GM21737 (cell line): ENCODE results near the gene KBTBD7.
"Not testable (repeated sequence)": the region's sequence is repeated elsewhere in the genome, so short reads cannot be mapped to it uniquely, and the experiment has no call there.

ENCODE experiments used
- ATAC-seq: cut with Tn5 transposase; IDR thresholded peaks from one replicate; pipeline ENCODE4 v1.9.1; 2021; ENCODE audit warnings: mild to moderate bottlenecking, moderate library complexity; ENCODE audit not compliant: unreplicated experiment

KBTBD7 gene

GRCh38 chr13:41199526-41199925 lies 5.2 kb upstream of the KBTBD7 start:
- ATAC-seq: peak; percentile 54

DNA sequence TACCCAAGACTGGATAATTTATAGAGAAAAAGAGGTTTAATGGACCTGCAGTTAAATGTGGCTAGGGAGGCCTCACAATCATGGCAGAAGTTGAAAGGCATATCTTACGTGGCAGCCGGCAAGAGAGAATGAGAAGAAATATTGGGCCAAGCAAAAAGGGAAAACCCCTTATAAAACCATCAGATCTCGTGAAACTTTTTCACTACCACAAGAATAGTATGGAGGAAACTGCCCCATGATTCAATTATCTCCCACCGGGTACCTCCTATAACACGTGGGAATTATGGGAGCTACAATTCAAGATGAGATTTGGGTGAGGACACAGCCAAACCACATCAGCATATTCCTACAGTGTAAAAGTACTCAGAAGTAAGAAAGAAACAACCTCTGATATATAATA lies 4.7 kb upstream of the KBTBD7 start:
- ATAC-seq: no peak

DNA sequence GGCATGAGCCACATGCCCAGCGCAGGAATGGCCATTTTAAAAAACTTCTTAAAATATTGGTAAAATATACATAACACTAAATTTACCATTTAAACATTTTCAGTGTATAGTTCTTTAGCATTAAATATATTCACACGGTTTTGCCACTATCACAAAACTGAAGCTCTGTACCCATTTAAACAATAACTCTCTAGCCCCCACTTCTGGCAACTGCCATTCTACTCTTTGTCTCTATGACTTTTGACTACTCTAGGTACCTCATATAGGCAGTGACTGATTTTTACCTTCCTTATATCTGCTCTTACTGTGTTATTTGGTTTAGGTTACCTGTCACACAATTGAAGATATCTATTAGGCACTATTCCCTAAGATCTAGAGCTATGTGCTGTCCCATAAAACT lies 2.3 kb upstream of the KBTBD7 start:
- no peak for ATAC-seq

- ATAC-seq: no peak
Observed at GRCh38 chr13:41196011-41196410, 1.6 kb upstream of the KBTBD7 start.

DNA sequence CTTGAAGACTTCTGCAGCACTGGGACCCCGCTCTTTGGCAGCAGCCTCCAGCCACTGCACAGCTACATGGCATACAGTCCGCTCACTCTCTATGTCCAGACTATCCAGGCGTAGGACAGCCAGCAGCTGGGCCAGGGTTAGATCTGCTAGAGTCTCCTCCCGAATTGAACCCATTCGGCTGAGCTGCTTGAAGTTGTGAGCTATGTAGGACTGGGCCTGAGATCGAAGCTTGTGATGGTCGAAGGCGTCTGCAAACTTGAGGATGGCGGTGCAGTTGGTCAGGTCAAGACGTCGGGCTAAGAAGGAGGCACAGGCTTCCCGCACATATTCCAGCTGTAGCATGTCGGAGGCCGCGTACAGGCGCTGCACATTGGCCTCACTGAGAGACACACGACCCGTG lies 900 bp downstream of the KBTBD7 start:
- no peak for ATAC-seq

DNA sequence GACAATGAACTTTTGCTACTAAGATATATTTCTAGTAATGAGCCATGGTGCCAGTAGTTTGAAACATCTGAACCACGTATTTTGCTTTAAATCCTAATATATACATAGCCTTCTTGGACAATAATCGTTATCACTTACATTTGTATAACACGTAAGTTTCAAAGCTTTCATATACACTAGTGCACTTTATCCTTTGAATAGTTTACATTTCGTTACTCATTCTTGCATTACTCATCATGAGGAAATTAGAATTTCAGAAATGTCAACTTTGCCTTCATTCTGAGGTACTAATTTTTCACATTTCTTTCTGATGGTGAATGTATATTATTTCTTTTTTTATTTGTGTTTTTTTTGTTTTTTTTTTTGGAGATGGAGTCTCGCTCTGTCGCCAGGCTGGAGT lies 5.8 kb downstream of the KBTBD7 start:
- ATAC-seq: no peak

GRCh38 chr13:41186481-41186880 lies 7.9 kb downstream of the KBTBD7 start:
- ATAC-seq: no peak

GRCh38 chr13:41182231-41182630 lies 12.1 kb downstream of the KBTBD7 start:
- no peak for ATAC-seq

DNA sequence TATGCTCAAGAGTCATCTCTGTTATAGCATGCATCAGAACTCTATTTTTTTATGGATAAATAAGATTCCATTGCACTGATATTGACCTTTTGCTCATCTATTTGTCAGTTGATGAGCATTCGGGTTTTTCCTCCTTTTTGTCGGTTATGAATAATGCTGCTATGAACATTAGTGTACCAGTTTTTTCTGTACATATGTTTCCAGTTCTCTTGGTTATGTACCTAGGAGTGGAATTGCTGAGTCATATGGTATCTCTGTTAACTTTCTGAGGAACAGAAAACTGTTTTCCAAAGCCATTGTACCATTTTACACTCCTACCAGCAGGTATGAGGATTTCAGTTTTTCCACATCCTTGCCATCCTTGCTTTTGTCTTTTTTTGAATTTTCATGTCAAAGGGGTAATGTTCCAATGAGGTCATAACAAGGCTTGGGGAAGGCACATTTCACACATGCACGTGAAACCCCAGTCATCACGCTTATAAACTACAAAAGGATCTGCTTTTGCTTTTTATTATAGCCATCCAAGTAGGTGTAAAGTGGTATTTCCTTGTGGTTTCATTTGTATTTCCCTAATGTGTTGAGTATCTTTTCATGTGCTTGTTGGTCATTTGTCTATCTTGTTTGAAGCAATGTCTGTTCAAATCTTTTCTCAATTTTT lies 14.6 kb downstream of the KBTBD7 start:
- ATAC-seq: no peak

GRCh38 chr13:41178040-41178439 lies 16.3 kb downstream of the KBTBD7 start:
- ATAC-seq: no peak

DNA sequence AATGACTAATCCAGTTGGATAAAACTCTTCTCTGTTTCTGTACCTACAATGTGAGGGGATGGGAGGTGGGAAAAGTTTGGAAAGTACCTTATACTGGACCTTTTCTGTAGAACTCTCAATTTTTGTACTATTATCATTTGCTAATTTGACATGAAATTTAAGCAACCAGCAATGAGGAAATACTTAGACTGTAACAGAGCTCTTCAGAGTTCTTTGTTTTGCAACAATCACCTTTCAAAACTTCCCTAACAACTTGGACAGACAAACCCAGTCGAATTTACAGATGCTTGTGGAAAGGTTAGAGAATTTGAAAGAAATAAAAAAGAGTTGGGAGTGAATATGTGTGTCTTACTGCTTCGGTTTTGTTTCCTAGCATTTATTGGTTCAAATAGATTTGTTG lies 16.8 kb downstream of the KBTBD7 start:
- no peak for ATAC-seq

- ATAC-seq: not testable (repeated sequence)
Observed at GRCh38 chr13:41175576-41175975, 18.8 kb downstream of the KBTBD7 start.

- ATAC-seq: no peak
Observed at GRCh38 chr13:41162151-41162550, 32.2 kb downstream of the KBTBD7 start.

- no peak for ATAC-seq
Observed at GRCh38 chr13:41159174-41159573, 35.2 kb downstream of the KBTBD7 start.

DNA sequence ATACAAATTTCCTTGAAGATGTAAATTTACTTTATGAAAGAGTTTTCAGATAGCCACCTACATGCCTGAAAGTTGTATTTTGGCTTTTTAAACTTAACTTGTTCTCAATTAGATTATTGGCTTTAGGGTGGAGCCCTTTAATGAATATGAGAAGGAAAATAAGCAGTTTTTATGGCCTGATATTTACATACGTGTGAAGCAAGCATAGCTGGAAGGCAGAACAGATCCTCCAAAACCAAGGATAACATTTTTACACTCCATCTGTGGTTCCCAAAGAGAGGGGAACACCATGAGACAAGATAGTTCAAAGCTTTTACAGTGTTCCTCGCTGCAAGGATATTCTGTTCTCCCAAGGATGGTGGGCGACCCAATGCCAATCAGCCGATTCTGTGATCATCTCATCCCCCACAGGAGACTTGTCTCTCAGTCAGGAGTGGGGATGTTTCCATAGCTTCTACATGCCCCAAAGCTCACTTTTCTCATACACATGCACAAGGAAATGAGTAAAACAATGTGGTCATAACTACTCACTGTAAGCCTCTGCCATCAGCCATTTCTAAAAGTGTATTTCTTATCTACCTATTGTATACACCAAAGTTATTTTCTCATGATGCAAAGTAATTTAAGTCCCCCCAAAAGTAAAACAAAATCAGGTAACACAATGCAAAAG lies 37.2 kb downstream of the KBTBD7 start:
- ATAC-seq: no peak

GRCh38 chr13:41156620-41157019 lies 37.7 kb downstream of the KBTBD7 start:
- ATAC-seq: no peak

- no peak for ATAC-seq
Observed at GRCh38 chr13:41154042-41154441, 40.3 kb downstream of the KBTBD7 start.

DNA sequence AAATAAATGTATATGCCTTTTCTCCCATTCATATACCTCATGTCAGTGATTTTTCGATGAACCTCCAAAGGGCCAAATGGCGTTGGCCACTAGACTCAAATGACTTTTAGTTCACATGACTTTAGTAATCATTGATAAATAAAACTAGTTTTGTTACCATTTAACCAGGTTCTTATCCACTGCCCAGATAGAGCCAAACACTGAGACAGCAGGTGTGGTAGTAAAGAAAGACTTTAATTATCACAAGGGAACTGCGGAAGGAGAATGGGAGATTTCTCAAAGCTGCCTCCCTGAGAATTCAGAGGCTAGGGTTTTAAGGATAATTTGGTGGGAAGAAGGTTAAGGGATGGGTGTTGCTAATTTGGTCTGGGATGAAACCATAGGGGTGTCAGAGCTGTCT lies 42.4 kb downstream of the KBTBD7 start:
- ATAC-seq: no peak

GRCh38 chr13:41150058-41150457 lies 44.3 kb downstream of the KBTBD7 start:
- ATAC-seq: no peak

DNA sequence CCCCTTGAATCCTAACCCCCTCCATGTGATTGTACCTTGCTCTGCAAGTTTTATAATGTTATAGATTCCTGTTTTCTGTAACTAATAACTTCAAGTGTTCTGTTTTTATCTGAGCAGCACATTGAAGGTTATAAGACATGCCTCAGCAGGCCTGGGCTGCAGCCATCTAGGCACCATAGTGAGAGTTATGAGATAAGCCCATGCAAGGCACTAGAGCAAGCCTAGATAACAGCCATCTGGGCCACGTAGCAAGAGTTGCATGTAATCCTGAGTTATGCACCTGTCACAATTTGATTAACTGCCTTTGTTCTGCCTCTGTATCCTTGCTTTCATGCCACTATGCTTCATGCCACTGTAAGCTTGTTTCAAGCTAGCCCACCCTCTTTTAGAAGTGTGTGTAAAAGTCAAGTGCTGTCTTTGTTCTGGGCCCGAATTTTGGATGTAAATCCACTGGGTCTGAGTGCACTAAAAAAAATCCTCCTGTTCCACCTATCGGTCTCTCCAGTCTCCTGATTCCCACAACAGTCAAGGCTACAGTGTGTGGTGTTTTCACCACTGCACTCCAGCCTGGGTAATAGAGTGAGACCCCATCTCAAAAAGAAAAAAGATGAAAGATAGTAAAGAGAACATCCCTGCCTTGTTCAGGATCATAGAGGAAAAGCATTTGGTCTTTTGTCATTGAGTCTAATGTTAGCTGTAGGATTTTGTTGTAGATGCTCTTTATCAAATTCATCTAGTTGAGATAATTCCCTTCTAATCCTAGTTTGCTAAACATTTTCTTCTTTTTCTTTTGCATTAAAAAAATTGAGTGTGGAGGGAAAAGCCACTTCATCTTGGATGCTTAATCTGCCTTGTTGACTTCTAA lies 45.7 kb downstream of the KBTBD7 start:
- no peak for ATAC-seq

- no peak for ATAC-seq
Observed at GRCh38 chr13:41145136-41145908, 49.0 kb downstream of the KBTBD7 start.
